HG02763 (cell line): ENCODE measurements around the gene KRTAP4-9.
"Not testable (repeated sequence)": the region's sequence is repeated elsewhere in the genome, so short reads cannot be mapped to it uniquely, and the experiment has no call there.

Source experiments
- ATAC-seq: cut with Tn5 transposase; IDR thresholded peaks from one replicate; pipeline ENCODE4 v1.9.1; 2021; ENCODE audit warnings: mild to moderate bottlenecking, moderate library complexity; ENCODE audit not compliant: unreplicated experiment

Gene KRTAP4-9

GRCh38 chr17:41105347-41105746, at the start of gene KRTAP4-9:
Gene KRTAP4-9, plus strand, starts transcription at chr17:41105389. Its CDS starts 0 bp downstream, at chr17:41105389.
- not testable (repeated sequence) for ATAC-seq

- ATAC-seq = no peak
Observed at GRCh38 chr17:41057547-41057946, 47.6 kb upstream of the KRTAP4-9 start.

- ATAC-seq = no peak
Observed at GRCh38 chr17:41058741-41059140, 46.4 kb upstream of the KRTAP4-9 start.

- ATAC-seq = not testable (repeated sequence)
Observed at GRCh38 chr17:41059276-41060051, 45.7 kb upstream of the KRTAP4-9 start.

- no peak for ATAC-seq
Observed at GRCh38 chr17:41060052-41060604, 45.1 kb upstream of the KRTAP4-9 start, which contains the start of gene KRTAP2-3. Gene KRTAP2-3, minus strand, starts transcription at chr17:41060114. Its CDS starts 64 bp downstream, at chr17:41060050.

GRCh38 chr17:41061964-41062363, 43.2 kb upstream of the KRTAP4-9 start:
- ATAC-seq = no peak

- ATAC-seq = no peak
Observed at GRCh38 chr17:41063449-41063848, 41.7 kb upstream of the KRTAP4-9 start.

GRCh38 chr17:41064301-41064700, 40.9 kb upstream of the KRTAP4-9 start:
- no peak for ATAC-seq

GRCh38 chr17:41065016-41065689, 40.0 kb upstream of the KRTAP4-9 start:
- not testable (repeated sequence) for ATAC-seq

GRCh38 chr17:41065829-41066624, 39.2 kb upstream of the KRTAP4-9 start, which contains the start of gene KRTAP2-4:
Gene KRTAP2-4, minus strand, starts transcription at chr17:41065879. Its CDS starts 34 bp downstream, at chr17:41065845.
- no peak for ATAC-seq

- ATAC-seq = no peak
Observed at GRCh38 chr17:41067281-41067680, 37.9 kb upstream of the KRTAP4-9 start.

GRCh38 chr17:41069031-41069430, 36.2 kb upstream of the KRTAP4-9 start:
- no peak for ATAC-seq

GRCh38 chr17:41071606-41072360, 33.4 kb upstream of the KRTAP4-9 start:
- ATAC-seq = no peak

- no peak for ATAC-seq
Observed at GRCh38 chr17:41073676-41074075, 31.5 kb upstream of the KRTAP4-9 start.

- no peak for ATAC-seq
Observed at GRCh38 chr17:41076788-41077187, 28.4 kb upstream of the KRTAP4-9 start.

- ATAC-seq = no peak
Observed at GRCh38 chr17:41082626-41083025, 22.6 kb upstream of the KRTAP4-9 start.

GRCh38 chr17:41083427-41083826, 21.8 kb upstream of the KRTAP4-9 start:
- not testable (repeated sequence) for ATAC-seq

GRCh38 chr17:41084100-41084856, 20.9 kb upstream of the KRTAP4-9 start, which contains the start of gene KRTAP4-7:
Gene KRTAP4-7, plus strand, starts transcription at chr17:41084150. Its CDS starts 57 bp downstream, at chr17:41084207.
- ATAC-seq = not testable (repeated sequence)

GRCh38 chr17:41088760-41089352, 16.3 kb upstream of the KRTAP4-9 start:
- not testable (repeated sequence) for ATAC-seq
